HG03378 (cell line): ENCODE data around the gene RIPPLY3.

Source experiments
- ATAC-seq: cut with Tn5 transposase; IDR thresholded peaks from one replicate; pipeline ENCODE4 v1.9.1; 2021; ENCODE audit warnings: mild to moderate bottlenecking, moderate library complexity; ENCODE audit not compliant: unreplicated experiment

The RIPPLY3 gene

DNA sequence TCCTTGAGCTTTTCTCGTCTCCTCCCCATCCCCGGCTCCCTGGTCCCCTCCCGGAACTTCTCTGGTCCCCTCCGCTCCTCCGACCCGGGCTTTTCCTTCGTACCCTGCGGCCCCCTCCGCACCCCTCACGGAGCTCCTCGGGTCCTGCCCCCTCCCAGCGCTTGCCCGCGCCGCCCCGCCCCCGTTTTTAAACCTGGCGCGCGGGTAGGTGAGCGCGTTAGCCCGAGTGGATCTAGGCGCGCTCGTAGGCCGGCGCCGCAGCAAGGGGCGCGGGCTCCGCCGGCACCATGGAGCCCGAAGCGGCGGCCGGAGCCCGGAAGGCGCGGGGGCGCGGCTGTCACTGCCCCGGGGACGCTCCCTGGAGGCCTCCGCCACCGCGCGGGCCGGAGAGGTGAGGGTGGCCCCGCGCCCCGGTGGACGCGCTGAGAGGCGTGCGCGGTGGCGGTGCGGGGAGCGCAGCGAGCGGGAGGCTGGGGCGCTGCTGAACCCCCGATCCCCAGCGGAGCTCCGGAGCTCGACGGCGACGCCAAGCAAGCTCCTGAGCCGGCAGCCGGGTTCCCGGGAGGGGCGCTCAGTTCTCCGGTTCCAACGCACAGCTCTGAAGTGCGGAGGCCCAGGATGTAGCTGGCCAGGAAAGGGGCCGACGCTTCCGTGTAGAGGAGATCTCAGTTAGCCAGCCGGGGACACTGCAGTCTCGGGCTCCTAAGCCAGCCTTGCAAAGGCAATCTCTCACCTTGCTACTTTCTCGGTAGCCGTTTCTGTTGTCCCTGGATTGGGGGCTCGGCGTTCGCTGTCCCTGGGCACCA, at the start of gene RIPPLY3:
RIPPLY3 (plus strand) TSS at position 217 of the 806 bp plus-strand sequence; CDS start at position 288, 71 bp downstream.
- ATAC-seq = no peak

- no peak for ATAC-seq
These were observed 47.3 kb upstream of the RIPPLY3 start for GRCh38 chr21:36959020-36959835.

GRCh38 chr21:36960676-36961284, 45.7 kb upstream of the RIPPLY3 start:
- no peak for ATAC-seq

DNA sequence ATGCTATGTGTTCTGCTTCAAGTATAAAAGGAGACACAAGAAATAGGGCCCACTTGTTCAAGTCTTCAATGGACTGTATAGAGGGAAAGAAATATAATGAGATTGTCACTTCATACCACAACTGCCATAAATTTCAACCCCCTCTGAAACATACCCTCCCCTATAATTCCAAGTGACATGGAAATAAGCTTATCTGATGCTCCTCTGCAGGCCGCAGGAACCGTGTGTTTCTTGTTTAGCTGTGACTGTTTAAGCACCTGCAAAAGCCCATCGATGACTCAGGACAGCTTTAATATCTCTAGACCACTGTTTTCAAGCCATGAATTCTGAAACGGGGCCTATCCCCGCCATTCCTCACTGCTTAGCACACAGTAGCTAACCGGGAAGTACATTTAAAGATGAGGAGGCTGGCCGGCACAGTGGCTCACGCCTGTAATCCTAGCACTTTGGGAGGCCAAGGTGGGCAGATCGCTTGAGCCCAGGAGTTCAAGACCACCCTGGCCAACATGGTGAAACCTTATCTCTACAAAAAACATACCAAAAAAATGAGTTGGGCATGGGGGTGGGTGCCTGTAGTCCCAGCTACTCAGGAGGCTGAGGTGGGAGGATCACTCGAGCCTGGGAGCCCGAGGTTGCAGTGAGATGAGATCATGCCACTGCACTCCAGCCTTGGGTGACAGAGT, 44.3 kb upstream of the RIPPLY3 start:
- ATAC-seq = no peak

- ATAC-seq = no peak
These were observed 42.1 kb upstream of the RIPPLY3 start for GRCh38 chr21:36964398-36964797.

DNA sequence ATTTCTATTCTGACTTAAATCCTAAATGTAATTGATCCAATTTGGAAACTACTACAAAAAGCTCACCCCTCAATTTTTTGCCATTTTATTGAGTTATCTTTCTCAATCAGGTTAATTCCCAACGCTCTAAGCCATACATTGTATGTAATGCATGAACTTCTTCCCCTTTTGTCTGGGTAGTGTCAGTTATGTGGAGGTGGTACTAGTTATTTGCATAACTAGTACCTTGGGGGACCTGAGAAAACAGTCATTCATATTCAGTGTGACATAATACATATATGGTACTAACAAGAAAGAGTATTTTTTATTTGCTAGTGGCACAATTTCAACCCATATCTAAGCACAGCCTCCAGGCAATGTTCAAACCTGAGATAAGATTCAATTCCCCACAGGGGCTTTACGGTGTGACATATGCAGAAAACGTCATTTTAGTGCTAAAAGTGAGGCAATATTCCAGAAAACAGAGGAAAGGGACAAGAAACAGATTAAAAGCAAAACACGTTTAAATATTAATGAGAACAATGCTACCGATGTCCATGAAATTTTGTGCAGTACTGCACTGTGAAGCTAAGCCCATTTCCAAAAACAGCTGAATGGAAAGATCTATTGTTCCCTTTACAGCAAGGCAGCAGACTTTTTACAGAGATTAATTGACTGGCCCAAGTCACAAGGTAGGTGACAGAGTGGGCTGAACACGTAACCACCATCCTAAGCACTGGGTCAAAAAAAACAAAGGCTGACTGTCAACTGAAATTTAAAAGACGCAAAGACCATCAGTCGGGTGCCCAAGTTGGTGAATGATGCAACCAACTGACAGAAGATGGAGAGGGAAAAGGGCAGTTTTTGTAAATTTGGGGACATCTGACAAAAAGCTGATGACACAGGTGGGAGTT, 41.4 kb upstream of the RIPPLY3 start:
- ATAC-seq = no peak

- ATAC-seq = no peak
These were observed 40.8 kb upstream of the RIPPLY3 start for GRCh38 chr21:36965720-36966065.

- no peak for ATAC-seq
These were observed 40.3 kb upstream of the RIPPLY3 start, which contains the start of gene HLCS for GRCh38 chr21:36966066-36966820. Gene HLCS (minus strand): TSS chr21:36966669. CDS start chr21:36966638, 31 bp downstream.

DNA sequence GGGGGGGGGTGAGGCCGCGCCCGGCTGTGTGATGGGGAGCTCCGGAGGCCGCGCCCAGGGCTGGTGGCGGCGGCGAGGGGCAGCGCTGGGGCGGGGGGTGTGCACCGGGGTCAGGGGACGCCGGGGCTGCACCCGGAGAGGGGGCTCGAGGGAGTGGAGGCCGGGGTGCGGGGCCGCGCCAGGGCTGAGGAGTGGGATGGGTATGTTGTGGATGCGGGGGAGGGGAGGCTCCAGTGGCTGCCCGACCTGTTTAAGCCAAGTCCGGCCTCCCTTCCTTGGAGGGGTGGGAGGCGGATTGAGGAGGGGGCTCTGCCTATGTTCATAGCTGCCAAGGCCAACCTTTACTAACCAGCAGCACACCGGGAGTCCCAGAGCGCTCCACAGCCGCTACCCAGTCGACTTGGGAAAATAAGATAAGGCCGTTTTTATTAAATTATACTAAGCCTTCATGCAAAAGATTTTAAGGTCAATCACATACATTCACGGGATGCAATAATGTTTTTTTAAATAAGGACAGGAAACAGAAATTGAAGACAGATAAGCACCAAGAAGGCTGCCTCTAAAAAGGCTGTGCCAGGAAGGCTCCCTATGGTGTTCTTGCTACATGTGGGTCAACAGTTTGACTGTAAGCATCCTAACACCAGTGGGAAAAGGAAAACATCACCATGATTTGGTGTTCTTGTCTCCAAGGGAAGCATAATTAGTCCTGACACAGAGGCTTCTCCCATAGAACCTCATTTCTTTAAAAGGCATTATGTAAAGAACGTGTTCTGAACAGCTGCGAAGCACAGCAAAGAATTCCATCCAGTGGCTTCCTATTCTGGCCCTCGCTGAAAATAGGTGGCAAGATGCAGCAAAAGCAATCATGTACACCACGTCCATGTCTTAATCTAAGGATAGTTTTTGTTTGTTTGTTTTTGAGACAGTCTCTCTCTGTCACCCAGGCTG, 39.4 kb upstream of the RIPPLY3 start:
- no peak for ATAC-seq

DNA sequence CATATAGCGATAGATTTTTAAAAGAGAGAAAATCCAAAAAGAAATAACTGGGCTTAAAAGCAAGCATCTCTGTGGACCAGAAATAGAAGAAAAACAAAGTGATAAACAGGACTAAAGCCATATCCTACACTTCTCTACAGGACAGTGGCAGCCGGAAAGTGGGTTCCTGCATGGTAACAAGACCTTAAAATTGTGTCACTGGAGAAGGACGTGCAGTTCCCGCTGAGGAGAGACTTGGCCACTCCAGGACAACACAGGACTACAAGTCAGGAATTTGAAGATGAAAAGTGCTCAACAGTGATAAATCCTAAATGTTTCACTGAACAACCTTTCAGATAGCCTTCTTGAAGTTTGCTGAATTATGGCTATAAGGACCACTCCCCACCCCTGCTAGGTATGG, 38.1 kb upstream of the RIPPLY3 start:
- ATAC-seq = no peak

- ATAC-seq = no peak
These were observed 37.5 kb upstream of the RIPPLY3 start for GRCh38 chr21:36968976-36969375.

- ATAC-seq = no peak
These were observed 32.3 kb upstream of the RIPPLY3 start for GRCh38 chr21:36973986-36974850.

GRCh38 chr21:36974851-36975192, 31.7 kb upstream of the RIPPLY3 start:
- ATAC-seq = no peak

GRCh38 chr21:36976228-36976861, 30.2 kb upstream of the RIPPLY3 start:
- no peak for ATAC-seq

DNA sequence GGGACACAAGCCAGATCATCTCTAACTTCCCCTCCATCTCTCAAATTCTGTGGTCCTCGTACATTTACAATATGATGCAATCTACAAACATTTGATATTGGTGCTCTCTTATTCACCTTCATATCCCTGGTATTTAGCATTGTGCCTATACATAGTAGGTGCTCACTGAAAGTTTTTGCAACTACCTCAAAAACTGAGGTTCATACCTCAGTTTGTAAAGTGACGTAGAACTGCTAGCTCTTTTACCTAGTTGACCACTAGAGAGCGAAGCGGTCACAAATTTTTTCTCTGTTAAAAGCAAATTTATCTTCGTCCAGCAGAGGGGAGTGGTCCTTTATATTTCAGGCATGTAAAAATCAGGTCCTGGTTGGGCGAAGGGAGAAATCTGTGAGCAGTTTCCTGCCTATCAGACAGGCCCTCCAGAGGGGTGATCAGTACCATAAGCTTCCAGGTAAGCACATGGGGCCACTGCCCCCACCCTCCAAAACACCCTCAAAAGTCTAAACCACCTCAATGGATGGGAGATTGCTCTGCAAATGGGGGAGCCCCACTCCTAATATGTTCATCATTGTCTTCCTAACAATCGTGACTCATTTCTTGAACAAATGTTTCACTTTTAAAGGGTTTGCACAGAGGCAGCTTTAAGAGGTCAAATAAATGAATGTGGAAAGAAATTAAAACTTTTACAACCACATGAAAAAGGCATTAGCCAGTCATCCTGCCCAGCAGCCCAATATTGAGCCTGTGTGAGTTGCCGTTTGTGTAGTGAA, 29.4 kb upstream of the RIPPLY3 start:
- ATAC-seq = peak; percentile 73
